ENCODE measurements around the gene GFRAL. TPM values are rescaled to one million over a fixed set of nuclear protein-coding genes. Genes with fewer than 3 reads are reported as not detected.
A peak's percentile ranks its signal among the peaks of the same experiment; 100 is the strongest.

Gene GFRAL
- total RNA-seq, 1 experiment from 2014 or later = not detected

DNA sequence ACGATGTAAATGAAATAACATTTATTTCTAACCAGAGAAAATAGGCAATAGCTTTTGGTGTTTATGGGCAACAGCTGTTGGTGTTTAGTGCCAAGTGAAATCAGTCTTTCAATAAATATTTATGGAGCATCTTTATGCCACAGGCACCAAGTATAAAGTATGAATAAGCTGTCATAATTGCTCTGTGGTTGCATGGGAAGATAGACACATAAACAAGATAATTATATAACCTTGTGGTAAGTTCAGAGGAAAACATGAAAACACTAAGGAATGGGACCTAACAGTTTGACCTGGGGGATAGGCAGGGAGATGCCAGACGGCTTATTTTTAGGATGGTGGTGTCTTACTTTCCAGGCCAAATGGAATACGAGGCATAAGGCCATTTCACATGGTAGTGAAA lies 110.9 kb downstream of the GFRAL start:
- no peaks in the 10 kb centered on the region for H3K27me3 ChIP-seq (ENCODE audit: low read length)
- no peaks in the 10 kb centered on the region for H3K9me3 ChIP-seq (ENCODE audit: low read length)
- H3K79me2 ChIP-seq (ENCODE audit: low read length) = no peaks in the 10 kb centered on the region
- H3K4me1 ChIP-seq (ENCODE audit: low read length) = no peaks in the 10 kb centered on the region
- no peaks in the 10 kb centered on the region for H3K36me3 ChIP-seq (ENCODE audit: insufficient read depth, low read length)
- no peak overlapping the region for H3K9ac ChIP-seq (ENCODE audit: low read length)
- H3K9me2 ChIP-seq (replicated peaks; ENCODE audit: insufficient read depth, low read length) = 0 out of 2 replicates have a peak, but pooled peaks cover 3% of the 10 kb centered on the region
- H3K27ac ChIP-seq (ENCODE audit: low read length) = no peak overlapping the region
- no peaks in the 10 kb centered on the region for H4K20me1 ChIP-seq (ENCODE audit: insufficient read depth, low read depth, low read length)
- no peak overlapping the region for H2AFZ ChIP-seq (ENCODE audit: low read length)
- no peak for DNase-seq
- H3K4me3 ChIP-seq (ENCODE audit: low read length) = no peak overlapping the region
- H3K4me2 ChIP-seq (ENCODE audit: low read depth, low read length, poor library complexity, severe bottlenecking) = no peak overlapping the region

DNA sequence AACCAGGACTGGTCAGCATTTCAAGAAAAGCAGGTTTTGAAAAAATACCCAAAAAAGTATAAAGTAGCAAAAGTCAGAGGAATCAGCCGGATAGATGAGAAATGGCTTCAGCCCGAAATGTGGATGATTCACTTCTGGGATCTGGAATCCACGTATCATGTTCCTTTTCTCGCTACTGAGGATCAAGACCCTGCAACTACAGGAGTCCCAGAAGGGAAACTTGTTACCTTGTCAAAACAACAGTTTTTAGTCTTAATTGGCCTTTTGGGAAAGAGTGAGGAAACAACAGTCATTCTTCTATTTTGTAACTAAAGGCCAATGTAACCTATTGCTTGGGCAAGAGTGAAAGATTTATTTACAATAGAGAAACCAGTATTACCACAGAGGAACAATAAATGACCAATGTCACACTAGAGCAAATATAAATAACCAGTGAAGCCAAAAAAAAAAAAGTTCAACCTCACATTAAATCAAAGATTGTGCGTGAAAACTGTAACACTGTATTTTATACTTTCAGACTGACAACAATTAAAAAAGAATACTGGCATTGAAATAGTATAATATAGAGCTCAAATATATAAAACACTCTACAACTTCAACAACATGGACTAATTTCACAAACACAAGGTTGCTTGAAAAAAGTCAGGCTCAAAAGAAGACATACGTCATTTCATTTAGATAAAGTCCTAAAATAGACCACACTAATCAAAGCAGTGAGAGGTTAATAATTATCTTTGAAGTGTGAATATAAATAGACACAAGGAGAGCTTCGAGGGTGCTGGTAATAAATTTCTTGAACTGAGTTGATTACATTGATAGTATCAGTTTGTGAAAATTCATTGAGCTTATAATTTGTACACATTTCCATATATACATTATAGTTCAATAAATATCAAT lies 116.2 kb downstream of the GFRAL start:
- no peak overlapping the region for H3K9ac ChIP-seq (ENCODE audit: low read length)
- no peaks in the 10 kb centered on the region for H3K79me2 ChIP-seq (ENCODE audit: low read length)
- no peak overlapping the region for H3K4me3 ChIP-seq (ENCODE audit: low read length)
- no peaks in the 10 kb centered on the region for H3K4me1 ChIP-seq (ENCODE audit: low read length)
- no peaks in the 10 kb centered on the region for H3K9me3 ChIP-seq (ENCODE audit: low read length)
- H3K27ac ChIP-seq (ENCODE audit: low read length) = no peak overlapping the region
- no peaks in the 10 kb centered on the region for H3K36me3 ChIP-seq (ENCODE audit: insufficient read depth, low read length)
- H4K20me1 ChIP-seq (ENCODE audit: insufficient read depth, low read depth, low read length) = no peaks in the 10 kb centered on the region
- no peaks in the 10 kb centered on the region for H3K9me2 ChIP-seq (replicated peaks; ENCODE audit: insufficient read depth, low read length)
- H3K4me2 ChIP-seq (ENCODE audit: low read depth, low read length, poor library complexity, severe bottlenecking) = no peak overlapping the region
- DNase-seq = no peak
- H2AFZ ChIP-seq (ENCODE audit: low read length) = no peak overlapping the region
- H3K27me3 ChIP-seq (ENCODE audit: low read length) = no peaks in the 10 kb centered on the region

DNA sequence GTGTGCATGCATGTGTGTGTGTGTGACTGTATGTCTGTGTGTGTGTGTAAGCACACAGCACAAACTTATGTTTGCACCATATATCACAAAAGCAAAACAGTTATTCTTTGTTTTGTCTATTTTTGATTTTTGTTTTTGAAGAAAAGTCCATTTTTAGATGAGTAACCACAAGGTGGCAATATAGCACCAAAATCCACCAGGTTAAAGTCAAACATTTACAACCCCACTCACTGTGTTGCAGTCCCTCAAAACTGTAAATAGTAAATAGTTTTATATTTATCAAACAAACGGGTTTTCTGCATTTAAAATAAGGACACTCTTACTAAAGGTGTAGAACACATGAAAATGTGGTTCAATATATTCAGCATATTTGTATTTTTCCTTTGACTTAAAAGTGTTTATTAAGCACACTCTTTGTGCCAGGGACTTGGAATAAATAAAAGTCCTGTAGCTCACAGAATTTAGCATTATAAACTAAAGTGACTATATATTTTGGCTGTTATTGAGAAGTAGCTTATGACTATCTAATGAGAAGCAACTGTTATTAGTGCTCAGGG lies 118.5 kb downstream of the GFRAL start:
- Histone ChIP-seq H3K4me2 (ENCODE audit: low read depth, low read length, poor library complexity, severe bottlenecking) (no peak overlapping the region), H3K4me3 (ENCODE audit: low read length) (no peak overlapping the region), H3K27ac (ENCODE audit: low read length) (no peak overlapping the region), H3K27me3 (ENCODE audit: low read length) (no peaks in the 10 kb centered on the region), H4K20me1 (ENCODE audit: insufficient read depth, low read depth, low read length) (no peaks in the 10 kb centered on the region), H3K9me3 (ENCODE audit: low read length) (no peaks in the 10 kb centered on the region), H3K9ac (ENCODE audit: low read length) (no peak overlapping the region), H3K79me2 (ENCODE audit: low read length) (no peaks in the 10 kb centered on the region), H3K4me1 (ENCODE audit: low read length) (no peaks in the 10 kb centered on the region), H2AFZ (ENCODE audit: low read length) (no peak overlapping the region), H3K9me2 (replicated peaks; ENCODE audit: insufficient read depth, low read length) (no peaks in the 10 kb centered on the region), H3K36me3 (ENCODE audit: insufficient read depth, low read length) (no peaks in the 10 kb centered on the region)
- DNase-seq = peak; percentile 62

DNA sequence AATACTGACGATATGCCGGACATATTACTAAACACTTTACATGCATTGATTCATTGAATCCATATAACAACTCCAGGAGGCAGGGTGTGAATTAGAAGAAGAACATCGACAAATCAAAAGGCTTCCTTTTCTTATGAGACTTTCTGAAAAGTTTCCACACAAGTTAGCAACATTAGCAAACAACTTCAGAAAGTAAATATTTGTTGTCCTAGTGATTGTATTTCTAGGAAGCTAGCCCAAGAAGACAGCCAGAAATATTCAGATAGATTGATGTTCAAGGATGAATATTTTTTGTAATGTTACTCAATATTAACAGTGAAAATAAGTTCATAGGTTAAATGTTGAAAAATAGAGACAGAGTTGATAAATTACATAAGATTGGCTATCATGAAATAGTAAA lies 120.6 kb downstream of the GFRAL start:
- no peak for DNase-seq
- H3K4me1 ChIP-seq (ENCODE audit: low read length) = no peaks in the 10 kb centered on the region
- H3K27me3 ChIP-seq (ENCODE audit: low read length) = no peaks in the 10 kb centered on the region
- no peaks in the 10 kb centered on the region for H3K9me2 ChIP-seq (replicated peaks; ENCODE audit: insufficient read depth, low read length)
- no peak overlapping the region for H3K4me2 ChIP-seq (ENCODE audit: low read depth, low read length, poor library complexity, severe bottlenecking)
- no peak overlapping the region for H3K27ac ChIP-seq (ENCODE audit: low read length)
- H3K9ac ChIP-seq (ENCODE audit: low read length) = no peak overlapping the region
- H3K4me3 ChIP-seq (ENCODE audit: low read length) = no peak overlapping the region
- no peak overlapping the region for H2AFZ ChIP-seq (ENCODE audit: low read length)
- no peaks in the 10 kb centered on the region for H3K36me3 ChIP-seq (ENCODE audit: insufficient read depth, low read length)
- H3K79me2 ChIP-seq (ENCODE audit: low read length) = no peaks in the 10 kb centered on the region
- no peaks in the 10 kb centered on the region for H4K20me1 ChIP-seq (ENCODE audit: insufficient read depth, low read depth, low read length)
- H3K9me3 ChIP-seq (ENCODE audit: low read length) = no peaks in the 10 kb centered on the region

DNA sequence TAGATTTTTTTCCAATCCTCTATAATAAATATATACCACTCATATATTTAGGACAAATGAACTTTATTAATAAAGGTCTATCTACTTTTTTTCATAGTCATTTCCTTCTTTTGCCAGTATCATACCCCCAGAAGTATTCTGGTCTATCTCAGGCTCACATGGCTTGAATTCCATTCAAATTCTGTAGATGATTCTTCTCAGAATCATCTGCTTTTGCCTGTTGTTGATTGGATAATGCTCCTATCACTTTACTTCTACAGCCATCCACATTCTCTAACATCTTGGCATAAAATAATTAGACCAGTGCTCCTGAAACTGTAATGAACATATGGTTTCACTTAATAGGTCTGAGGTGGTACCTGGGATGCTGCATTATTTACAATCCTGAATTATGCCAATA lies 121.2 kb downstream of the GFRAL start:
- no peaks in the 10 kb centered on the region for H3K4me1 ChIP-seq (ENCODE audit: low read length)
- H3K79me2 ChIP-seq (ENCODE audit: low read length) = no peaks in the 10 kb centered on the region
- no peaks in the 10 kb centered on the region for H3K9me2 ChIP-seq (replicated peaks; ENCODE audit: insufficient read depth, low read length)
- no peak overlapping the region for H2AFZ ChIP-seq (ENCODE audit: low read length)
- no peaks in the 10 kb centered on the region for H3K27me3 ChIP-seq (ENCODE audit: low read length)
- H3K4me2 ChIP-seq (ENCODE audit: low read depth, low read length, poor library complexity, severe bottlenecking) = no peak overlapping the region
- no peak overlapping the region for H3K4me3 ChIP-seq (ENCODE audit: low read length)
- H3K36me3 ChIP-seq (ENCODE audit: insufficient read depth, low read length) = no peaks in the 10 kb centered on the region
- H3K9me3 ChIP-seq (ENCODE audit: low read length) = no peaks in the 10 kb centered on the region
- no peak overlapping the region for H3K9ac ChIP-seq (ENCODE audit: low read length)
- DNase-seq = no peak
- no peak overlapping the region for H3K27ac ChIP-seq (ENCODE audit: low read length)
- no peaks in the 10 kb centered on the region for H4K20me1 ChIP-seq (ENCODE audit: insufficient read depth, low read depth, low read length)

DNA sequence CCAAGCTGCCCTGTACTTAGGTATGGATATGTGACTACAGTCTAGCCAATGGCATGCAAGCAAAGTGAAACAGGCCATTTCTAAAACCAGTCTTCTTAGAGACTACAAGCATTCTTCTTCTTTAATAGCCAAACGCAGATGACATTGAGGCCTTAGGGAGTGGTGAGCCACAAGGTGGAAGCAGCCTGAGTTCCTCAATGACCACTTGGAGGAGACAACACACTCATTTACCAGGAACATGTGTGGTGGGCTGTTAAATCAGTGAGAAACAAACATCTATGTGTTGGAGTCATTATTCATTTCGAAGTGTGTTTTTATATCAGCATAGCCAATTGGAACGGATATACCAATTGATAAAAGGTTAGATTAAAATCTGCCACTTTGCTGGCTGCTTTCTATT lies 122.0 kb downstream of the GFRAL start:
- DNase-seq = no peak
- Histone ChIP-seq H3K27ac (ENCODE audit: low read length) (no peak overlapping the region), H4K20me1 (ENCODE audit: insufficient read depth, low read depth, low read length) (no peaks in the 10 kb centered on the region), H3K9me2 (replicated peaks; ENCODE audit: insufficient read depth, low read length) (no peaks in the 10 kb centered on the region), H3K79me2 (ENCODE audit: low read length) (no peaks in the 10 kb centered on the region), H3K9ac (ENCODE audit: low read length) (no peak overlapping the region), H3K4me1 (ENCODE audit: low read length) (no peaks in the 10 kb centered on the region), H3K9me3 (ENCODE audit: low read length) (no peaks in the 10 kb centered on the region), H2AFZ (ENCODE audit: low read length) (no peak overlapping the region), H3K36me3 (ENCODE audit: insufficient read depth, low read length) (no peaks in the 10 kb centered on the region), H3K4me2 (ENCODE audit: low read depth, low read length, poor library complexity, severe bottlenecking) (no peak overlapping the region), H3K27me3 (ENCODE audit: low read length) (no peaks in the 10 kb centered on the region), H3K4me3 (ENCODE audit: low read length) (no peak overlapping the region)

DNA sequence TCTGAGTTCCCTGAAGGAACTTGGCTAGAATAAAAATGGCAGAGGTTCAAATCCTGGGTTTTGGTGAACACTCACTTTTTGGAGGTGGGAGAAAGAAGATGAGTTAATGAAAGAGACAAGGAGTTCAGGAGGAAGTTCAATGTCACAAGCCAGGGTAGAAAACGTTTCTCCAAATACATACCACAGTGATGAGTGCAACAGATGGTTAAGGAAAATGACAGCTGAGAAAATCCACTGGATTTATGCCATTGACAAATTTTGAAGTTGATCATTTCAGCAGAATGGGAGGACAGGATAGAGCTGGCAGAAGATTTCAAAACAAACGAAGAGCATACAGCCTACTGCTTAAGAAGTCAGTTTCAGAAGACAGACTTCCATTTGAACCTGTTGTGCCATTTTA lies 122.7 kb downstream of the GFRAL start:
- no peak overlapping the region for H3K27ac ChIP-seq (ENCODE audit: low read length)
- no peak overlapping the region for H3K4me3 ChIP-seq (ENCODE audit: low read length)

More for the DNA sequence above, 122.7 kb downstream of the GFRAL start:
- Histone ChIP-seq H3K9me3 (ENCODE audit: low read length) (no peaks in the 10 kb centered on the region), H3K36me3 (ENCODE audit: insufficient read depth, low read length) (no peaks in the 10 kb centered on the region), H3K9me2 (replicated peaks; ENCODE audit: insufficient read depth, low read length) (no peaks in the 10 kb centered on the region), H3K4me2 (ENCODE audit: low read depth, low read length, poor library complexity, severe bottlenecking) (no peak overlapping the region), H4K20me1 (ENCODE audit: insufficient read depth, low read depth, low read length) (no peaks in the 10 kb centered on the region), H3K27me3 (ENCODE audit: low read length) (no peaks in the 10 kb centered on the region), H3K79me2 (ENCODE audit: low read length) (no peaks in the 10 kb centered on the region), H3K9ac (ENCODE audit: low read length) (no peak overlapping the region), H2AFZ (ENCODE audit: low read length) (no peak overlapping the region), H3K4me1 (ENCODE audit: low read length) (no peaks in the 10 kb centered on the region)
- DNase-seq = no peak
